Karpas-422 (cell line): ENCODE results near the gene AHDC1. TPM values are rescaled to one million over a fixed set of nuclear protein-coding genes. Genes with fewer than 3 reads are reported as not detected.

Experiments used
- DNase-seq: peaks from one replicate; pipeline ENCODE4 v3.0.0-alpha.2; 2015
- H2AFZ ChIP-seq: fragments of 200-600 bp; sonication (generic); 2 replicates; pipeline ENCODE4 v1.6.1; 2014; ENCODE audit warnings: antibody characterized with exemption, low read length, mixed read lengths
- H3K27ac ChIP-seq: fragments of 200-600 bp; sonication (generic); 2 replicates; pipeline ENCODE4 v1.5.1; 2014; ENCODE audit warnings: mild to moderate bottlenecking, low read length, moderate library complexity
- H3K27me3 ChIP-seq: fragments of 200-600 bp; sonication (generic); 2 replicates; pipeline ENCODE4 v1.6.1; 2014; ENCODE audit warnings: low read length, mixed read lengths
- H3K36me3 ChIP-seq: fragments of 200-600 bp; sonication (generic); 2 replicates; pipeline ENCODE4 v1.6.1; 2014; ENCODE audit warnings: low read length, mixed read lengths; ENCODE audit not compliant: insufficient read depth
- H3K4me1 ChIP-seq: fragments of 200-600 bp; sonication (generic); 2 replicates; pipeline ENCODE4 v1.6.1; 2014; ENCODE audit warnings: mild to moderate bottlenecking, low read length, mixed read lengths
- H3K4me2 ChIP-seq: fragments of 200-600 bp; sonication (generic); 2 replicates; pipeline ENCODE4 v1.6.1; 2014; ENCODE audit warnings: low read length, low read depth, mild to moderate bottlenecking; ENCODE audit not compliant: poor library complexity, severe bottlenecking
- H3K4me3 ChIP-seq: fragments of 200-600 bp; sonication (generic); 2 replicates; pipeline ENCODE4 v1.5.1; 2014; ENCODE audit warnings: mild to moderate bottlenecking, antibody characterized with exemption, low read length, mixed read lengths
- H3K79me2 ChIP-seq: fragments of 200-600 bp; sonication (generic); 2 replicates; pipeline ENCODE4 v1.6.1; 2014; ENCODE audit warnings: mild to moderate bottlenecking, low read length, mixed read lengths
- H3K9ac ChIP-seq: fragments of 200-600 bp; sonication (generic); 2 replicates; pipeline ENCODE4 v1.6.0; 2014; ENCODE audit warnings: low read length
- H3K9me2 ChIP-seq: fragments of 200-600 bp; sonication (generic), shearing (Covaris generic); replicated peaks from 2 replicates; pipeline ENCODE4 v1.6.0; 2014; ENCODE audit warnings: mild to moderate bottlenecking, low read length, moderate library complexity; ENCODE audit not compliant: insufficient read depth
- H3K9me3 ChIP-seq: fragments of 300-700, 200-600 bp; sonication (generic); 2 replicates; pipeline ENCODE4 v1.6.1; 2014; ENCODE audit warnings: low read length, mixed read lengths
- H4K20me1 ChIP-seq: fragments of 200-600 bp; sonication (generic); 2 replicates; pipeline ENCODE4 v1.6.1; 2014; ENCODE audit warnings: mild to moderate bottlenecking, antibody characterized with exemption, low read length, low read depth; ENCODE audit not compliant: insufficient read depth
- total RNA-seq: library from RNA; depleted of rRNA; stranded (reverse); fragments of >200 nt; shearing (Covaris generic); gene quantifications from 2 replicates; pipeline ENCODE4 v1.2.3, GENCODE V29; 2014; ENCODE audit warnings: low replicate concordance

AHDC1 gene
- total RNA-seq, 1 experiment from 2014 or later: 2.2 TPM

GRCh38 chr1:27528818-27529703 lies 74.9 kb downstream of the AHDC1 start:
- Histone ChIP-seq H3K4me3 (no peak overlapping the region), H3K4me1 (peaks cover 37% of the 10 kb centered on the region), H3K36me3 (no peaks in the 10 kb centered on the region), H3K27ac (no peak overlapping the region), H2AFZ (no peak overlapping the region), H3K27me3 (no peaks in the 10 kb centered on the region), H3K9ac (no peak overlapping the region), H4K20me1 (no peaks in the 10 kb centered on the region), H3K9me3 (no peaks in the 10 kb centered on the region), H3K4me2 (no peak overlapping the region), H3K9me2 (no peaks in the 10 kb centered on the region), H3K79me2 (no peaks in the 10 kb centered on the region)
- no peak for DNase-seq

- Histone ChIP-seq H3K4me3 (peak overlapping the region; percentile 48; the same call in 1 of the 2 replicates), H3K9me3 (no peaks in the 10 kb centered on the region), H2AFZ (no peak overlapping the region), H3K4me1 (peaks cover 37% of the 10 kb centered on the region), H3K9me2 (no peaks in the 10 kb centered on the region), H4K20me1 (no peaks in the 10 kb centered on the region), H3K27me3 (no peaks in the 10 kb centered on the region), H3K36me3 (no peaks in the 10 kb centered on the region), H3K27ac (no peak overlapping the region), H3K9ac (peak overlapping the region; percentile 28; the same call in 1 of the 2 replicates), H3K4me2 (peak overlapping the region; percentile 64), H3K79me2 (no peaks in the 10 kb centered on the region)
- DNase-seq: peak; percentile 68
Measured at GRCh38 chr1:27527890-27528817, 75.8 kb downstream of the AHDC1 start.

- H3K79me2 ChIP-seq: no peaks in the 10 kb centered on the region
- peak overlapping the region; percentile 48; the same call in 1 of the 2 replicates for H3K4me3 ChIP-seq
- H3K27ac ChIP-seq: no peak overlapping the region
- no peaks in the 10 kb centered on the region for H4K20me1 ChIP-seq
- no peaks in the 10 kb centered on the region for H3K36me3 ChIP-seq
- H3K9ac ChIP-seq: peak overlapping the region; percentile 28; the same call in 1 of the 2 replicates
- no peaks in the 10 kb centered on the region for H3K9me2 ChIP-seq
- H3K4me2 ChIP-seq: peak overlapping the region; percentile 64
- H3K27me3 ChIP-seq: no peaks in the 10 kb centered on the region
- DNase-seq: no peak
- no peak overlapping the region for H2AFZ ChIP-seq
- peaks cover 37% of the 10 kb centered on the region for H3K4me1 ChIP-seq
- H3K9me3 ChIP-seq: no peaks in the 10 kb centered on the region
Measured at GRCh38 chr1:27527223-27527889, 76.6 kb downstream of the AHDC1 start.

GRCh38 chr1:27526569-27527222 lies 77.2 kb downstream of the AHDC1 start:
- Histone ChIP-seq H3K79me2 (no peaks in the 10 kb centered on the region), H3K4me1 (peaks cover 37% of the 10 kb centered on the region), H3K27ac (no peak overlapping the region), H3K4me2 (peak overlapping the region; percentile 81), H4K20me1 (no peaks in the 10 kb centered on the region), H3K36me3 (no peaks in the 10 kb centered on the region), H3K9me3 (no peaks in the 10 kb centered on the region), H3K27me3 (no peaks in the 10 kb centered on the region), H3K9ac (no peak overlapping the region), H3K4me3 (0 out of 2 replicates have a peak overlapping the region, but pooled peaks have one; percentile 63), H3K9me2 (no peaks in the 10 kb centered on the region), H2AFZ (no peak overlapping the region)
- DNase-seq: no peak

- H3K27ac ChIP-seq: no peak overlapping the region; the same call in 1 of the 2 replicates
- no peaks in the 10 kb centered on the region for H3K79me2 ChIP-seq
- no peaks in the 10 kb centered on the region for H3K36me3 ChIP-seq
- no peaks in the 10 kb centered on the region for H3K27me3 ChIP-seq
- H4K20me1 ChIP-seq: no peaks in the 10 kb centered on the region
- DNase-seq: peak; percentile 87
- H3K4me3 ChIP-seq: peak overlapping the region; percentile 63
- no peaks in the 10 kb centered on the region for H3K9me2 ChIP-seq
- peak overlapping the region; percentile 88 for H2AFZ ChIP-seq
- H3K9me3 ChIP-seq: no peaks in the 10 kb centered on the region
- H3K9ac ChIP-seq: peak overlapping the region; percentile 68
- H3K4me1 ChIP-seq: peaks cover 37% of the 10 kb centered on the region
- H3K4me2 ChIP-seq: peak overlapping the region; percentile 81
Measured at GRCh38 chr1:27525296-27526272, 78.4 kb downstream of the AHDC1 start.

GRCh38 chr1:27523337-27524020 lies 80.5 kb downstream of the AHDC1 start:
- Histone ChIP-seq H3K27me3 (no peaks in the 10 kb centered on the region), H3K9me3 (no peaks in the 10 kb centered on the region), H2AFZ (no peak overlapping the region), H3K79me2 (no peaks in the 10 kb centered on the region), H3K27ac (no peak overlapping the region), H3K4me3 (no peak overlapping the region), H3K36me3 (no peaks in the 10 kb centered on the region), H3K9ac (no peak overlapping the region), H3K4me2 (no peak overlapping the region), H3K4me1 (peaks cover 37% of the 10 kb centered on the region), H3K9me2 (no peaks in the 10 kb centered on the region), H4K20me1 (no peaks in the 10 kb centered on the region)
- no peak for DNase-seq
